Left forelimb (tissue), 1 donor: ENCODE measurements around the gene ACOXL.

Experiments used
- DNase-seq: peaks from one replicate; pipeline ENCODE4 v3.0.0-alpha.2; 2018; ENCODE audit warnings: low spot score

ACOXL gene

GRCh38 chr2:110828330-110828729 lies 96.0 kb downstream of the ACOXL start:
- DNase-seq, result no peak

- no peak for DNase-seq
These were observed 97.2 kb downstream of the ACOXL start for GRCh38 chr2:110829413-110830146.

GRCh38 chr2:110832740-110833139 lies 100.4 kb downstream of the ACOXL start:
- no peak for DNase-seq

GRCh38 chr2:110834134-110834827 lies 101.9 kb downstream of the ACOXL start:
- DNase-seq, result no peak

GRCh38 chr2:110836671-110837070 lies 104.3 kb downstream of the ACOXL start:
- DNase-seq, result no peak

GRCh38 chr2:110837446-110838409 lies 105.4 kb downstream of the ACOXL start:
- no peak for DNase-seq

GRCh38 chr2:110838657-110839384 lies 106.4 kb downstream of the ACOXL start:
- DNase-seq, result no peak

- no peak for DNase-seq
These were observed 108.1 kb downstream of the ACOXL start for GRCh38 chr2:110840508-110840907.

GRCh38 chr2:110842048-110842447 lies 109.7 kb downstream of the ACOXL start:
- no peak for DNase-seq

- DNase-seq, result no peak
These were observed 111.1 kb downstream of the ACOXL start for GRCh38 chr2:110843496-110843895.

- no peak for DNase-seq
These were observed 111.7 kb downstream of the ACOXL start for GRCh38 chr2:110843959-110844510.

GRCh38 chr2:110847651-110848050 lies 115.3 kb downstream of the ACOXL start:
- DNase-seq, result no peak

- DNase-seq, result no peak
These were observed 115.7 kb downstream of the ACOXL start for GRCh38 chr2:110848071-110848470.

GRCh38 chr2:110848519-110849030 lies 116.2 kb downstream of the ACOXL start:
- DNase-seq, result no peak

- DNase-seq, result no peak
These were observed 119.2 kb downstream of the ACOXL start for GRCh38 chr2:110851531-110851930.

- no peak for DNase-seq
These were observed 119.7 kb downstream of the ACOXL start for GRCh38 chr2:110852051-110852450.

- no peak for DNase-seq
These were observed 120.3 kb downstream of the ACOXL start for GRCh38 chr2:110852541-110853263.

GRCh38 chr2:110853516-110853915 lies 121.1 kb downstream of the ACOXL start:
- DNase-seq, result no peak

GRCh38 chr2:110853948-110854347 lies 121.6 kb downstream of the ACOXL start:
- no peak for DNase-seq

- DNase-seq, result no peak
These were observed 122.1 kb downstream of the ACOXL start for GRCh38 chr2:110854355-110855081.
